Lower lobe of right lung (tissue), 1 donor: Measurements from ENCODE around the gene ZNF277. TPM values are rescaled to one million over a fixed set of nuclear protein-coding genes. Genes with fewer than 3 reads are reported as not detected.

Source experiments
- total RNA-seq: library from RNA; stranded (reverse); fragmentation: NEBNext Ultra II Directional; extraction: Animal tissue kit (Norgen Biotek cat#: 25700); gene quantifications from one replicate; pipeline ENCODE4 v1.2.1, GENCODE V29; 2021
- donor health status: DM: no; HTN: yes; CAD: no; lungs with severe emphysema.

ZNF277 gene
- total RNA-seq, 1 donor from 2014 or later = 33.3 TPM

Other genes starting within 250 kb of the ZNF277 start
- gene DOCK4, start 296 bp upstream of the ZNF277 start, total RNA-seq = 78.5 TPM
- gene IFRD1, start 243.8 kb downstream of the ZNF277 start, total RNA-seq = 46.9 TPM